Spleen (tissue), 11 donors: Measurements from ENCODE around the gene MSI1. TPM values are rescaled to one million over a fixed set of nuclear protein-coding genes. Genes with fewer than 3 reads are reported as not detected.

ENCODE experiments used
- DNase-seq: peaks from one replicate; pipeline ENCODE4 v3.0.0-alpha.2; 2020
- H3K27ac ChIP-seq, 8 donors: fragments of 200-600 bp; sonication (generic) in 7 of 8; 1 replicate in 4 of 8; 2 replicates in 4 of 8; pipeline versions ENCODE4 v1.5.0 to v1.8.0; 2016 to 2021; ENCODE audit warnings: inconsistent platforms in 4 of 8, mild to moderate bottlenecking in 4 of 8, moderate library complexity in 1 of 8
- H3K27me3 ChIP-seq, 7 donors: fragments of 200-600 bp; sonication (generic) in 6 of 7; replicated peaks in 1 of 7; 1 replicate in 4 of 7; 2 replicates in 3 of 7; pipeline versions ENCODE4 v1.5.0 to v1.8.0; 2016 to 2021; ENCODE audit warnings: inconsistent platforms in 3 of 7, mild to moderate bottlenecking in 1 of 7
- H3K36me3 ChIP-seq, 6 donors: fragments of 200-600 bp; sonication (generic) in 5 of 6; 1 replicate in 4 of 6; 2 replicates in 2 of 6; pipeline versions ENCODE4 v1.5.0 to v1.8.0; 2016 to 2021; ENCODE audit warnings: inconsistent platforms in 2 of 6
- H3K4me1 ChIP-seq, 6 donors: fragments of 200-600 bp; sonication (generic) in 5 of 6; 1 replicate in 3 of 6; 2 replicates in 3 of 6; pipeline versions ENCODE4 v1.5.0 to v1.8.0; 2016 to 2021; ENCODE audit warnings: inconsistent platforms in 3 of 6
- H3K4me3 ChIP-seq, 8 donors: fragments of 200-600 bp; sonication (generic) in 7 of 8; 1 replicate in 4 of 8; 2 replicates in 4 of 8; pipeline versions ENCODE4 v1.5.0 to v1.8.0; 2016 to 2021; ENCODE audit warnings: inconsistent platforms in 4 of 8, mild to moderate bottlenecking in 4 of 8, moderate library complexity in 2 of 8
- H3K9me3 ChIP-seq, 8 donors: fragments of 200-600 bp; sonication (generic) in 7 of 8; 1 replicate in 4 of 8; 2 replicates in 4 of 8; pipeline versions ENCODE4 v1.5.0 to v1.8.0; 2016 to 2021; ENCODE audit warnings: inconsistent platforms in 4 of 8
- CTCF ChIP-seq, 11 experiments: fragments of 200-600 bp in 7 of 11; fragments of 450-650 bp in 4 of 11; sonication (generic) in 4 of 11; IDR thresholded peaks in 8 of 11; conservative IDR thresholded peaks in 3 of 11; 1 replicate in 7 of 11; 2 replicates in 4 of 11; pipeline versions ENCODE4 v1.4.0 to v1.8.0; 2016 to 2021; ENCODE audit warnings: antibody characterized with exemption in 11 of 11, inconsistent platforms in 4 of 11, mild to moderate bottlenecking in 1 of 11
- POLR2A ChIP-seq, 3 donors: fragments of 450-650 bp; IDR thresholded peaks; one replicate each; pipeline ENCODE4 v1.5.1; 2017; ENCODE audit warnings: antibody characterized with exemption in 3 of 3, mild to moderate bottlenecking in 1 of 3
- POLR2AphosphoS5 ChIP-seq, 3 donors: sonication (generic); formaldehyde crosslinking; IDR thresholded peaks; one replicate each; pipeline ENCODE4 v1.5.1; 2017; ENCODE audit warnings: antibody characterized with exemption in 3 of 3
- WGBS, 5 donors: extraction: QIAGEN DNeasy Blood & Tissue Kit in 3 of 5; methylation state at CpG; one replicate each; pipeline versions ENCODE4 v1.1.5 to v1.1.7; 2013 to 2018; 5-methylcytosine and 5-hydroxymethylcytosine counted together
- intact Hi-C: fragments of 100-400 bp; cut with DNase I; formaldehyde crosslinking; loops from one replicate; pipeline ENCODE4 v1.15.0; 2023; ENCODE audit warnings: low total_unique reads
- polyA plus RNA-seq, 3 donors: library from polyadenylated mRNA; stranded (reverse); fragments of 200-250 nt; gene quantifications; one replicate each; pipeline ENCODE4 v1.2.1, GENCODE V29; 2013
- total RNA-seq, 7 donors: library from RNA; depleted of rRNA in 3 of 7; stranded (reverse); fragments of >200 nt in 3 of 7; fragmentation: NEBNext Ultra II Directional in 4 of 7; extraction: Animal tissue kit (Norgen Biotek cat#: 25700) in 4 of 7; gene quantifications; one replicate each; pipeline versions ENCODE4 v1.1.0 to v1.2.1, GENCODE V29; 2016 to 2021
- donor health status: healthy with polysubstance abuse.
- donor health status: DM: no; HTN: no; CAD: no; lungs with moderate emphysema.
- donor health status: DM: no; HTN: no; CAD: no.
- donor health status: Bipolar disorder and iron deficiency.
- donor health status: healthy.
- donor health status: DM: no; HTN: no; CAD: no.
- donor health status: DM: yes; HTN: yes; CAD: no.

Gene MSI1
- total and polyA plus RNA-seq, 10 donors = 0.02 to 0.35 (median 0.03) TPM; not detected in 7

- WGBS, 5 donors = 84 to 98% (median 90%) methylated on average over 2 of the region's 2 CpGs
- H3K36me3 ChIP-seq = no peaks in the 10 kb centered on the region
- H3K27me3 ChIP-seq = no peaks in the 10 kb centered on the region
- H3K4me3 ChIP-seq = no peak overlapping the region
- no peak overlapping the region for H3K27ac ChIP-seq
- H3K4me1 ChIP-seq = peaks cover 0 to 12% (median 7%) of the 10 kb centered on the region in 6 donors
- intact Hi-C loops = loop anchor here (10.0 kb wide), 1 partner anchor 111 kb away; the partner anchor contains the start of gene COX6A1
- no peak for DNase-seq
- TF ChIP-seq CTCF (IDR thresholded peaks at IDR 0.05 in 8 of 11, conservative IDR thresholded peaks at IDR 0.05 in 3 of 11) (no peak), POLR2A (IDR thresholded peaks at IDR 0.05) (no peak), POLR2AphosphoS5 (IDR thresholded peaks at IDR 0.05) (no peak)
- no peaks in the 10 kb centered on the region for H3K9me3 ChIP-seq
These were observed 45.2 kb downstream of the MSI1 start for GRCh38 chr12:120323772-120324171.

GRCh38 chr12:120321382-120322202, 47.4 kb downstream of the MSI1 start:
- no peaks in the 10 kb centered on the region for H3K27me3 ChIP-seq
- intact Hi-C loops = loop anchor here (10.0 kb wide), 1 partner anchor 113 kb away; the partner anchor contains the start of gene COX6A1
- H3K9me3 ChIP-seq = no peaks in the 10 kb centered on the region
- no peak for TF ChIP-seq POLR2A (IDR thresholded peaks at IDR 0.05)
- no peak for TF ChIP-seq CTCF (IDR thresholded peaks at IDR 0.05 in 8 of 11, conservative IDR thresholded peaks at IDR 0.05 in 3 of 11)
- TF ChIP-seq POLR2AphosphoS5 (IDR thresholded peaks at IDR 0.05) = no peak
- no peak for DNase-seq
- no peak overlapping the region for H3K27ac ChIP-seq
- H3K36me3 ChIP-seq = no peaks in the 10 kb centered on the region
- no peak overlapping the region for H3K4me3 ChIP-seq
- H3K4me1 ChIP-seq = peaks cover 5 to 27% (median 20%) of the 10 kb centered on the region in 6 donors
- 78 to 87% (median 86%) methylated on average over 13 of the region's 13 CpGs for WGBS, 5 donors

GRCh38 chr12:120317224-120318105, 51.5 kb downstream of the MSI1 start:
- intact Hi-C loops = no loop called here
- DNase-seq = peak; percentile 99
- TF ChIP-seq CTCF (IDR thresholded peaks at IDR 0.05 in 8 of 11, conservative IDR thresholded peaks at IDR 0.05 in 3 of 11) (peak in 8 of 11 experiments; percentile 37 to 71 (median 55)), POLR2AphosphoS5 (IDR thresholded peaks at IDR 0.05) (peak; percentile 95 to 98 (median 97)), POLR2A (IDR thresholded peaks at IDR 0.05) (peak in 2 of 3 donors; percentile 10 to 69)
- Histone ChIP-seq H3K27ac (peak overlapping the region; percentile 68 to 92 (median 86)), H3K27me3 (no peaks in the 10 kb centered on the region), H3K36me3 (no peaks in the 10 kb centered on the region), H3K9me3 (no peaks in the 10 kb centered on the region), H3K4me1 (peaks cover 9 to 21% (median 19%) of the 10 kb centered on the region in 6 donors), H3K4me3 (peak overlapping the region; percentile 43 to 80 (median 58))
- WGBS, 5 donors = 1 to 3% (median 2%) methylated on average over 36 to 42 of the region's 42 CpGs
